ENCODE measurements around the gene ETFA. TPM values are rescaled to one million over a fixed set of nuclear protein-coding genes. Genes with fewer than 3 reads are reported as not detected.

ETFA gene
- total and polyA plus RNA-seq, 10 donors = 49.7 to 98.5 (median 80.5) TPM

- Histone ChIP-seq H3K9me3 (no peaks in the 10 kb centered on the region), H3K4me1 (peaks cover 0 to 7% (median 3%) of the 10 kb centered on the region in 6 donors), H3K4me3 (no peak overlapping the region), H3K27ac (no peak overlapping the region), H3K27me3 (replicated peaks in 1 of 7) (peaks cover 0 to 30% (median 0%) of the 10 kb centered on the region in 7 donors), H3K36me3 (no peaks in the 10 kb centered on the region)
- DNase-seq = no peak
- intact Hi-C loops (cut with DNase I; ENCODE audit: low total_unique reads) = no loop called here
- 84 to 94% (median 88%) methylated on average over 7 to 8 of the region's 8 CpGs for WGBS, 5 donors
- TF ChIP-seq CTCF (IDR thresholded peaks at IDR 0.05 in 8 of 11, conservative IDR thresholded peaks at IDR 0.05 in 3 of 11) (no peak), POLR2A (IDR thresholded peaks at IDR 0.05) (no peak), POLR2AphosphoS5 (IDR thresholded peaks at IDR 0.05) (no peak)
Observed at GRCh38 chr15:76175442-76175841, 135.8 kb downstream of the ETFA start.

GRCh38 chr15:76174654-76175053 is 136.6 kb downstream of the ETFA start:
- no peak overlapping the region for H3K27ac ChIP-seq
- H3K4me1 ChIP-seq = peaks cover 0 to 15% (median 8%) of the 10 kb centered on the region in 6 donors
- H3K4me3 ChIP-seq = no peak overlapping the region
- no peaks in the 10 kb centered on the region for H3K9me3 ChIP-seq
- DNase-seq = no peak
- 86 to 97% (median 93%) methylated on average over 5 of the region's 5 CpGs for WGBS, 5 donors
- no peaks in the 10 kb centered on the region for H3K36me3 ChIP-seq
- peaks cover 0 to 30% (median 0%) of the 10 kb centered on the region in 7 donors for H3K27me3 ChIP-seq (replicated peaks in 1 of 7)
- no peak for TF ChIP-seq POLR2A (IDR thresholded peaks at IDR 0.05)
- no peak for TF ChIP-seq POLR2AphosphoS5 (IDR thresholded peaks at IDR 0.05)
- no peak for TF ChIP-seq CTCF (IDR thresholded peaks at IDR 0.05 in 8 of 11, conservative IDR thresholded peaks at IDR 0.05 in 3 of 11)
- intact Hi-C loops (cut with DNase I; ENCODE audit: low total_unique reads) = no loop called here

- DNase-seq = no peak
- intact Hi-C loops (cut with DNase I; ENCODE audit: low total_unique reads) = no loop called here
Observed at GRCh38 chr15:76173317-76173834, 137.9 kb downstream of the ETFA start.

More at GRCh38 chr15:76173317-76173834, 137.9 kb downstream of the ETFA start:
- Histone ChIP-seq H3K4me1 (peaks cover 0 to 20% (median 10%) of the 10 kb centered on the region in 6 donors), H3K9me3 (no peaks in the 10 kb centered on the region), H3K27me3 (replicated peaks in 1 of 7) (peaks cover 0 to 21% (median 0%) of the 10 kb centered on the region in 7 donors), H3K36me3 (no peaks in the 10 kb centered on the region), H3K4me3 (no peak overlapping the region), H3K27ac (peak overlapping the region in 2 of 8 donors; percentile 24 to 70)
- no peak for TF ChIP-seq POLR2AphosphoS5 (IDR thresholded peaks at IDR 0.05)
- no peak for TF ChIP-seq POLR2A (IDR thresholded peaks at IDR 0.05)
- TF ChIP-seq CTCF (IDR thresholded peaks at IDR 0.05 in 8 of 11, conservative IDR thresholded peaks at IDR 0.05 in 3 of 11) = no peak
- 70 to 82% (median 77%) methylated on average over 8 of the region's 8 CpGs for WGBS, 5 donors
